DOHH2 (cell line): ENCODE measurements around the gene SLC39A11.

ENCODE experiments used
- CTCF ChIP-seq: fragments of 200-600 bp; sonication (generic); IDR thresholded peaks from one replicate; pipeline ENCODE4 v1.5.1; 2014; ENCODE audit warnings: antibody characterized with exemption, mild to moderate bottlenecking, low read depth, low read length; ENCODE audit not compliant: poor library complexity, severe bottlenecking
- EZH2phosphoT487 ChIP-seq: fragments of 200-600 bp; sonication (generic); IDR thresholded peaks from 2 replicates; pipeline ENCODE4 v1.6.1; 2017; ENCODE audit warnings: borderline replicate concordance, mild to moderate bottlenecking, antibody characterized with exemption, low read length, moderate library complexity, mixed read lengths

DNA sequence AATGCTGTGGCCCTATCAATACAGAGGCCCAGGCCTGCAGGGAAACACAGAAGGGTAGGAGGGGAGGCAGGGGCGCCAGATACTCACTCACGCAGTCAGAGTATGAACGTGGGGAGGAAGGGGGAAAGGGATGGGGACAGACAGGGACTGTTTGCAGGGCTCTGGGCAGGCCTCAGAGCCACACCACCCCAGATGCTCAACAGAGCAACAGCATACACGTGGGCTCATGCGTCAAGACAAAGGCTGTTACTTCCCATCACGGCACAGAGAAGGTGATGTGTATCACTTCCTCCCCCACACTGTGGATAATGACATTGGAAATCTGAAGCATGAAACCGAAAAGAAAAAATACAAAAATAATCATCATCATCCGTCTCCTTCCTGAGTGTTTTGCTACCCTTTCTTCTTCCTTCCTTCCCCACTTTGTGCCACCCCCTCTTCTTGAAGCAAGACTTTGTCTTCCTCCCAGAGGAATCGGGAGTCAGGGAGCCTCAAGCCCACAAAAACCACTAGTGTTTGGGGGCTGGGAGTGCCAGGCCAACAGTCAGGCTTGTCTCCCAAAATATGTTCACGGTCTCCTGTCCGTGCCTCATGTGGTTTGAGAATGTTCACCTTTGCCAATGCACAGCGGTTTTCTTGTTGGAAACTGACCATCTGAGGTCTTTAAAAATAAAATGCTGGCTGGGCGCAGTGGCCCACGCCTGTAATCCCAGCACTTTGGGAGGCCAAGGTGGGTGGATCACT is 20.1 kb downstream of the SLC39A11 start:
- TF ChIP-seq CTCF (no peak), EZH2phosphoT487 (no peak)
